Prostate gland (tissue), 2 donors: ENCODE results near the gene ZSCAN25. TPM values are rescaled to one million over a fixed set of nuclear protein-coding genes. Genes with fewer than 3 reads are reported as not detected.
"Not testable (repeated sequence)": the region's sequence is repeated elsewhere in the genome, so short reads cannot be mapped to it uniquely, and the experiment has no call there.

ENCODE experiments used
- DNase-seq: peaks from one replicate; pipeline ENCODE4 v3.0.0-alpha.2; 2019; ENCODE audit warnings: low spot score
- H3K27ac ChIP-seq, 2 donors: fragments of 200-600 bp; sonication (generic); 2 replicates each; pipeline ENCODE4 v1.5.1; 2017 to 2019
- H3K27me3 ChIP-seq: fragments of 200-600 bp; sonication (generic); replicated peaks from 2 replicates; pipeline ENCODE4 v1.5.1; 2019; ENCODE audit not compliant: insufficient read depth
- H3K36me3 ChIP-seq, 2 donors: fragments of 200-600 bp; sonication (generic); 1 replicate in 1 of 2; 2 replicates in 1 of 2; pipeline versions ENCODE4 v1.5.1 to v1.8.1; 2017 to 2019
- H3K4me1 ChIP-seq: fragments of 200-600 bp; sonication (generic); replicated peaks from 2 replicates; pipeline ENCODE4 v1.5.1; 2019
- H3K4me3 ChIP-seq, 2 donors: fragments of 200-600 bp; sonication (generic); 2 replicates each; pipeline ENCODE4 v1.5.1; 2017 to 2019
- H3K9me3 ChIP-seq: fragments of 200-600 bp; sonication (generic); 2 replicates; pipeline ENCODE4 v1.5.1; 2017
- CTCF ChIP-seq, 4 experiments: fragments of 200-600 bp in 2 of 4; fragments of 450-650 bp in 2 of 4; sonication (generic) in 2 of 4; IDR thresholded peaks; 1 replicate in 3 of 4; 2 replicates in 1 of 4; pipeline ENCODE4 v1.5.1; 2016 to 2019; ENCODE audit warnings: antibody characterized with exemption in 4 of 4, mild to moderate bottlenecking in 2 of 4, moderate library complexity in 2 of 4
- POLR2A ChIP-seq: fragments of 450-650 bp; IDR thresholded peaks from one replicate; pipeline ENCODE4 v1.6.1; 2016; ENCODE audit warnings: antibody characterized with exemption, mild to moderate bottlenecking
- POLR2AphosphoS5 ChIP-seq: sonication (generic); formaldehyde crosslinking; IDR thresholded peaks from one replicate; pipeline ENCODE4 v1.6.1; 2017; ENCODE audit warnings: antibody characterized with exemption
- WGBS: methylation state at CpG from one replicate; pipeline ENCODE4 v1.1.5; 2018; 5-methylcytosine and 5-hydroxymethylcytosine counted together
- intact Hi-C: fragments of 100-400 bp; cut with DNase I; formaldehyde crosslinking; loops from one replicate; pipeline ENCODE4 v1.14.2; 2022
- total RNA-seq, 2 donors: library from RNA; depleted of rRNA; stranded (reverse); fragments of >200 nt; gene quantifications; one replicate each; pipeline ENCODE4 v1.1.0, GENCODE V29; 2016

The ZSCAN25 gene
- total RNA-seq, 2 donors from 2014 or later, result 20.1 to 28.0 TPM

- DNase-seq, result no peak
- intact Hi-C loops, result no loop called here
- Histone ChIP-seq H3K4me1 (no peaks in the 10 kb centered on the region), H3K27ac (no peak overlapping the region), H3K4me3 (no peak overlapping the region), H3K27me3 (no peaks in the 10 kb centered on the region), H3K9me3 (no peaks in the 10 kb centered on the region), H3K36me3 (peaks cover 3 to 5% of the 10 kb centered on the region in 2 donors)
- TF ChIP-seq POLR2A, result no peak
- TF ChIP-seq CTCF (IDR thresholded peaks at IDR 0.05), result no peak
- no peak for TF ChIP-seq POLR2AphosphoS5
- 71% methylated on average over 14 of the region's 14 CpGs for WGBS
Measured at GRCh38 chr7:99628471-99629465, 12.0 kb downstream of the ZSCAN25 start.

- Histone ChIP-seq H3K36me3 (peaks cover 3 to 5% of the 10 kb centered on the region in 2 donors), H3K27ac (no peak overlapping the region), H3K27me3 (no peaks in the 10 kb centered on the region), H3K4me1 (no peaks in the 10 kb centered on the region), H3K4me3 (no peak overlapping the region), H3K9me3 (no peaks in the 10 kb centered on the region)
- intact Hi-C loops, result loop anchor here (5.0 kb wide), 1 partner anchor 208 kb away; no protein-coding TSS in a partner anchor
- WGBS, result 85% methylated on average over 7 of the region's 20 CpGs
- no peak for DNase-seq
- TF ChIP-seq CTCF (IDR thresholded peaks at IDR 0.05) (no peak), POLR2AphosphoS5 (no peak), POLR2A (no peak)
Measured at GRCh38 chr7:99629643-99630042, 12.9 kb downstream of the ZSCAN25 start.

GRCh38 chr7:99631295-99632109 is 14.8 kb downstream of the ZSCAN25 start:
- Histone ChIP-seq H3K27me3 (no peaks in the 10 kb centered on the region), H3K4me1 (no peaks in the 10 kb centered on the region), H3K27ac (peak overlapping the region in 1 of 2 donors; percentile 12), H3K36me3 (peaks cover 0 to 5% of the 10 kb centered on the region in 2 donors), H3K4me3 (no peak overlapping the region), H3K9me3 (no peaks in the 10 kb centered on the region)
- TF ChIP-seq CTCF (IDR thresholded peaks at IDR 0.05) (peak in 3 of 4 experiments; percentile 23 to 47 (median 42)), POLR2AphosphoS5 (no peak), POLR2A (no peak)
- intact Hi-C loops, result loop anchor here (5.0 kb wide), 1 partner anchor 206 kb away; no protein-coding TSS in a partner anchor
- DNase-seq, result peak; percentile 50
- 30% methylated on average over 9 of the region's 9 CpGs for WGBS

- H3K36me3 ChIP-seq, H3K27me3 ChIP-seq, H3K9me3 ChIP-seq, H3K4me3 ChIP-seq, intact Hi-C loops, DNase-seq, H3K4me1 ChIP-seq, H3K27ac ChIP-seq: not testable (repeated sequence)
- 68% methylated on average over 2 of the region's 2 CpGs for WGBS
Measured at GRCh38 chr7:99637414-99637813, 20.7 kb downstream of the ZSCAN25 start.

GRCh38 chr7:99638731-99639130 is 22.0 kb downstream of the ZSCAN25 start:
- WGBS, result 94% methylated on average over 23 of the region's 23 CpGs
- DNase-seq, result no peak
- no peak for TF ChIP-seq POLR2AphosphoS5
- no peak for TF ChIP-seq CTCF (IDR thresholded peaks at IDR 0.05)
- TF ChIP-seq POLR2A, result no peak
- Histone ChIP-seq H3K9me3 (no peaks in the 10 kb centered on the region), H3K36me3 (peaks cover 0 to under 1% of the 10 kb centered on the region in 2 donors), H3K4me3 (no peak overlapping the region), H3K27me3 (no peaks in the 10 kb centered on the region), H3K4me1 (no peaks in the 10 kb centered on the region), H3K27ac (no peak overlapping the region)
- intact Hi-C loops, result no loop called here
